D721Med (cell line): Measurements from ENCODE around the gene ARHGEF12.

Experiments
- DNase-seq: peaks from one replicate; pipeline ENCODE4 v3.0.0; 2011; ENCODE audit warnings: low spot score; ENCODE audit not compliant: insufficient read length
- FAIRE-seq: peaks from 2 replicates; lab custom pipeline; 2011; peaks lifted over from hg19 to GRCh38; lab: Jason Lieb, UNC
- TF ChIP-seq, protein P1 (sequence below): IDR thresholded peaks from 2 replicates; pipeline ENCODE4 v1.5.1; 2012; ENCODE audit warnings: mild to moderate bottlenecking, control low read depth; ENCODE audit not compliant: insufficient read depth; ENCODE audit errors: missing control alignments

ARHGEF12 gene

DNA sequence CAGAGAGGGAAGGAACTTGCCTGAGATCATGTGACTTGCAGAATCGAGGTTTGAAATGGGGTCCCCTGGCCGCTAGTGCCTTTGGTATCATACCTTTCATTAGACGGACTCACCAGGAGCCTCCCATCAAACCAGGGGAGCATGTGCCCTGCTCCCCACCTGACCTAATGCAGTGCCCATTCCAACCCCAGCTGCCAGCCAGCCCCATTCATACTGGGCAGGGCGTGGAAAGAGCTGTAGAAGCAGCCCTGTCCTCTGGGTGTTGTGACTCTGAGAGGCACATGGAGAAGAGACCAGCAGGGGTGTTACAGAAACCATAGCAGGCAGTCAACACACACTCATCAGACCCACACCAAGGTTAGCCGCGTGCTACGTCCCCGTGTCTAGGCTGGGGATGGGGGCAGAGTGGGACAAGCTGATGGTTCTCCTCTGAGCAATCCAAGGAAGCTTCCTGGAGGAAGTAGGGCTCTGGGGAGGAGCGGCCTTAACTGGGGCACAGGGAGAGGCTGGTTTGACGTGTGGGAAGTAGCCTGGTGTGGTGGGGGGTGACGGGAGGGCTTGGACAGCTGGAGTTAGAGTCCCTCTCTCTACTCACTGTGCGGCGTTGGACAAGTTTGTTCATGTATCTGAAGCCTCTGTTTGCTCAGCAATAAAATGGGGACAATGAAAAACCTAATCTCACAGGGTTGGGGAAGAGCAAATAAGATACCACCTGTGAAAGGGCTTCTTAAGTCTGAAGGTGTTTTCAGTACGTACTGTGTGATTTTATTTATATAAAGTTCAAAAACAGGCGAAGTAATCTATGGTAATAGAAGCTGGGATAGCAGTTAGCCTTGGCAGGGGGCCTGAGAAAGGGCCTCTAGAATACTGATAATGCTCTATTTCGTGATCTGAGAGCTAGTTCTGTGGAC is 189.3 kb downstream of the ARHGEF12 start:
- DNase-seq (no peak), FAIRE-seq (no peak)
- TF ChIP-seq, protein P1, sequence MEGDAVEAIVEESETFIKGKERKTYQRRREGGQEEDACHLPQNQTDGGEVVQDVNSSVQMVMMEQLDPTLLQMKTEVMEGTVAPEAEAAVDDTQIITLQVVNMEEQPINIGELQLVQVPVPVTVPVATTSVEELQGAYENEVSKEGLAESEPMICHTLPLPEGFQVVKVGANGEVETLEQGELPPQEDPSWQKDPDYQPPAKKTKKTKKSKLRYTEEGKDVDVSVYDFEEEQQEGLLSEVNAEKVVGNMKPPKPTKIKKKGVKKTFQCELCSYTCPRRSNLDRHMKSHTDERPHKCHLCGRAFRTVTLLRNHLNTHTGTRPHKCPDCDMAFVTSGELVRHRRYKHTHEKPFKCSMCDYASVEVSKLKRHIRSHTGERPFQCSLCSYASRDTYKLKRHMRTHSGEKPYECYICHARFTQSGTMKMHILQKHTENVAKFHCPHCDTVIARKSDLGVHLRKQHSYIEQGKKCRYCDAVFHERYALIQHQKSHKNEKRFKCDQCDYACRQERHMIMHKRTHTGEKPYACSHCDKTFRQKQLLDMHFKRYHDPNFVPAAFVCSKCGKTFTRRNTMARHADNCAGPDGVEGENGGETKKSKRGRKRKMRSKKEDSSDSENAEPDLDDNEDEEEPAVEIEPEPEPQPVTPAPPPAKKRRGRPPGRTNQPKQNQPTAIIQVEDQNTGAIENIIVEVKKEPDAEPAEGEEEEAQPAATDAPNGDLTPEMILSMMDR = no peak

DNA sequence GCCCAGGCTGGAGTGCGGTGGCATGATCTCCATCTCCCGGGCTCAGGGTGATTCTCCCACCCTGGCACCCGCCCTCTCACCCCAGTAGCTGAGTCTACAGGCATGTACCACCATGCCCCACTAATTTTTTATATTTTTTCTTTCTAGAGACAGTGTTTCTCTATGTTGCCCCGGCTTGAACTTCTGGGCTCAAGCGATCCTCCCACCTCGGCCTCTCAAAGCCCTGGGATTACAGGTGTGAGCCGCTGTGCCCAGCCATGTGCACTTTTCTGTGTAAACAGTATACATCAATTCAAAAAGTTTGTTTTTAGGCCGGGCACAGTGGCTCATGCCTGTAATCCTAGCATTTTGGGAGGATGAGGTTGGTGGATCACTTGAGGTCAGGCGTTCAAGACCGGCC is 190.0 kb downstream of the ARHGEF12 start:
- FAIRE-seq = no peak
- TF ChIP-seq, protein P1 = no peak
- no peak for DNase-seq

DNA sequence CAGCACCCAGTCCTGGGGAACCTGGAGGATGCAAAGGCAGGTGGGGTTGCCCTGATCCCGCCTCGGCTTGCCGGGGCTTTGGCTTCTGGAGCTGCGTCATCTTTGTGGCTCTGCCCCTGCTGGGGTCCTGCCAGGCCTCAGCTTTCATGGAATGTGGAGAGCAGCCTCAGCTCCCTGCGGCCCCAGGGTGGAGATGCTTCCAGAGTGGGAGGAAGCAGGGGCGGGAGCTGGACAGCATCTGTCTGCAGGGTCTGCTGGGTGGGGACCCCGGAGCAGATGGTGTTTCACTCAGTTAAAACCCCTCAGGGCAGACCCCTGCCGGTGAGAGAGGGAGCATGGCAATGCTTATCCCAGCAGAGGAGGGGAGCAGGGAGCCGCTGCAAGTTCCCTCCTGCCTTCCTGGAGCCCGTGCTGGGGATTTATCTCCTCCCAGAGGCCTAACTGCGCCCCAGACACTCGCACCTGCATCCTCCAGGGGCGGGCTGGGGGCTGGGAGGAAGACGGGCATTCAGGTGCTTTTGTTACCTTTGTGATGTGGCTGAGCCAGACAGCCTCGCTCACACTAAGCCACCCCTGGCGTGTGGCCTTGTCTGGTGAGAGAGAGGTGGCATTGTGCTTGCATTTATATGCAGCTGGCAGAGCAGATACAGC is 191.0 kb downstream of the ARHGEF12 start:
- DNase-seq (no peak), FAIRE-seq (no peak)
- TF ChIP-seq, protein P1 = no peak

DNA sequence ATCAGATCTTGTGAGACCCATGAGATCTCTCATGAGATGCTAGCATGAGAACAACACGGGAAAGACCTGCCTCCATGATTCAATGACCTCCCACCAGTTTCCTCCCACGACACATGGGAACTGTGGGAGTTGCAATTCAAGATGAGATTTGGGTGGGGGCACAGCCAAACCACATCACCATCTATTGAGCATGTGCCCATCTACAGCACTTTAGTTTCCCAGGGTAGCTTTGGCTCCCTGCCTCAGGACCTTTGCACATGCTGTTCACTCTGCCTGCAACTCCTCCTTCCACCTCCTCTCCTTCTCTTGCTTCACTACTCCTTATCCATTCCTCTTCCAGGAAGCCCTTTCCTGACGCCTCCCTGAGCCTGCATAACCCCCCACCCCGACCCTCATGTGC is 192.5 kb downstream of the ARHGEF12 start:
- DNase-seq = no peak
- no peak for FAIRE-seq
- TF ChIP-seq, protein P1 = no peak

DNA sequence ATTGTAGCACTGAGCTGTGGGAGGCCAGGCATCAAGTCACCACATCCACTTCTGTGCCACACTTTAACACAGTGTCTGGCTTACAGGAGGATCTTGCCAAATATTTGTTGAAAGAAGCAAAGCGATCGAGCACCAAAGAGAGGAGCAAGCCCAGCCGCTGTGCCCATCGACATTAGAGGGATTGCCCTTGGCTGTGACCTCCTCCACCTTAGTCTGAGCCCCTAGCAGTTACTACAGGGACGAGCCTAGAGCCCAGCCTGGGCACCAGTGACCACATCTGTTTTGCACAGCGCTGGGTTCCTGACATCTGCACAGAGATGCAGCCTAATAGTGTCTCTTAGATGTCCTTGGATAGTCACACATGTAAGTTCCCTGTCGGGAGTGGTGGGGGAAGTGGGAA is 193.0 kb downstream of the ARHGEF12 start:
- no peak for FAIRE-seq
- DNase-seq = no peak
- TF ChIP-seq, protein P1 = no peak

DNA sequence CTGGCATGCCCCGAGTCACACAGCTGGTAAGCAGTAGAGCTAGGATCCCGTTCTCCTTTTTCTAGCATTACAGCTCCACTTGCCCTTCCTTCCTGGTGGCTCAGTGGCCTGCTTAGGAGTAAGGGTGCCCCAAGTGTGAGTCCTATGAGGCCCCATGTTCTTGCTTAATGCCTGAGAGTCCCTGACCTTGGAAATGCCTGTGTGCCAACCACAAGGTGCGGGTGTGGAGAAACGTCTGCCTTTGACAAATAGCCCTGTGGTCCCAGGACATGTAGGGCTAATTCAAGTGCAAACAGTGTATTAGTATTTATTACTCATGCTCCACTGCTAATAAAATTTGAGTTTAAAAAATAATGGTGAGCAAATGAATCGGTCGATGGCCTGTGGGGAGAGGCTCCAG is 193.7 kb downstream of the ARHGEF12 start:
- FAIRE-seq (no peak), DNase-seq (no peak)
- TF ChIP-seq, protein P1 = no peak
